Natural killer cell (primary cell): Measurements from ENCODE around the gene EIF2AK3. TPM values are rescaled to one million over a fixed set of nuclear protein-coding genes. Genes with fewer than 3 reads are reported as not detected.
"Not testable (repeated sequence)": the region's sequence is repeated elsewhere in the genome, so short reads cannot be mapped to it uniquely, and the experiment has no call there.

ENCODE experiments used
- ATAC-seq, 3 donors: fragments of 150-1000 bp in 2 of 3; fragments of 200-7000 bp in 1 of 3; cut with Tn5 transposase; 1 replicate in 1 of 3; 2 replicates in 2 of 3; pipeline ENCODE4 v1.10.0; 2021; ENCODE audit warnings: mild to moderate bottlenecking in 2 of 3, moderate library complexity in 2 of 3
- DNase-seq, 2 donors: peaks; one replicate each; pipeline versions ENCODE4 v3.0.0 to v3.0.0-alpha.2; 2013 to 2021; ENCODE audit warnings: mixed read lengths in 1 of 2
- H3K27ac ChIP-seq: one replicate; pipeline ENCODE4 v1.5.1; 2013; ENCODE audit warnings: mild to moderate bottlenecking, low read length
- H3K27me3 ChIP-seq: one replicate; pipeline ENCODE4 v1.6.1; 2013; ENCODE audit warnings: low read length; ENCODE audit not compliant: control insufficient read depth, insufficient read depth
- H3K36me3 ChIP-seq: one replicate; pipeline ENCODE4 v1.6.1; 2013; ENCODE audit warnings: low read length; ENCODE audit not compliant: control insufficient read depth, insufficient read depth
- H3K4me1 ChIP-seq: one replicate; pipeline ENCODE4 v1.6.1; 2013; ENCODE audit warnings: low read length; ENCODE audit not compliant: control insufficient read depth, insufficient read depth
- H3K4me3 ChIP-seq: one replicate; pipeline ENCODE4 v1.5.1; 2013; ENCODE audit warnings: low read length
- H3K9me3 ChIP-seq: one replicate; pipeline ENCODE4 v1.6.1; 2013; ENCODE audit warnings: low read length; ENCODE audit not compliant: control insufficient read depth, insufficient read depth
- H3K27ac Mint-ChIP-seq, 2 donors: one replicate each; pipeline ENCODE4 v1.8.0; 2022; ENCODE audit warnings: mild to moderate bottlenecking in 2 of 2, mixed read lengths in 2 of 2, moderate library complexity in 1 of 2
- H3K27me3 Mint-ChIP-seq, 2 donors: one replicate each; pipeline ENCODE4 v1.8.0; 2022; ENCODE audit warnings: low read depth in 2 of 2, mixed read lengths in 2 of 2
- H3K36me3 Mint-ChIP-seq: one replicate; pipeline ENCODE4 v1.8.0; 2022; ENCODE audit warnings: mixed read lengths
- H3K4me1 Mint-ChIP-seq, 2 donors: one replicate each; pipeline ENCODE4 v1.8.0; 2022; ENCODE audit warnings: mixed read lengths in 2 of 2
- H3K4me3 Mint-ChIP-seq: one replicate; pipeline ENCODE4 v1.8.0; 2022; ENCODE audit warnings: mild to moderate bottlenecking, moderate library complexity, mixed read lengths
- H3K9me3 Mint-ChIP-seq, 2 donors: one replicate each; pipeline ENCODE4 v1.8.0; 2022; ENCODE audit warnings: mixed read lengths in 2 of 2
- WGBS: methylation state at CpG from one replicate; pipeline ENCODE4 v1.1.7; 2013; ENCODE audit warnings: missing lambda C conversion rate; ENCODE audit not compliant: insufficient coverage; 5-methylcytosine and 5-hydroxymethylcytosine counted together
- intact Hi-C: fragments of 100-400 bp; cut with micrococcal nuclease; formaldehyde crosslinking; loops from one replicate; pipeline ENCODE4 v1.14.2; 2022
- total RNA-seq, 4 donors: library from RNA; stranded (reverse); fragments of 120-200 nt in 1 of 4; gene quantifications; one replicate each; pipeline versions ENCODE4 v1.2.3 to v1.2.4, GENCODE V29; 2013 to 2022
- TF ChIP-seq, protein P1 (sequence below): fragments of 200-600 bp; IDR thresholded peaks from one replicate; pipeline ENCODE4 v1.8.0; 2022; ENCODE audit warnings: antibody characterized with exemption

The EIF2AK3 gene
- total RNA-seq, 3 donors from 2014 or later (not counting 1 experiment from before 2014, with no cell fraction given), result 29.9 to 43.7 (median 33.4) TPM

DNA sequence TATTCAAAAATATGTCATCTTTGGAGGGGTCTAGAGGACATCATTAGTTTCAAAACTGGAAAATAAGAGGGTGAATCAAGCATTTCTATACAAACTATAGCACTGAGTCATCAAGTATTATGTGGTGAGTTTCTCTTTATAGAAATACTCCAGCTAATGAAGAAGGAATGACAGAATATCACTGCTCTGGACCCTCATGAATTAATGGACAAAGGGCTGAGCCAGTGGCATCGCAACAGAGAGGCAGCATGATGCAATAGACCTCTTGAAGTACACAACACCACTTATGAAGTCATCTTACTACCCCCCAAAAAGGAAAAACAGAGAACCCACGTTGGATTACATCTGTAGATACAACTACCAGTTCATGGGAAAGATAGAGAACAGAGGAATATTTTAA is 27.4 kb upstream of the EIF2AK3 start:
- Mint-ChIP-seq H3K36me3 (no peaks in the 10 kb centered on the region), H3K27ac (no peak overlapping the region), H3K27me3 (no peaks in the 10 kb centered on the region), H3K4me1 (no peaks in the 10 kb centered on the region), H3K4me3 (no peak overlapping the region), H3K9me3 (no peaks in the 10 kb centered on the region)
- TF ChIP-seq, protein P1, sequence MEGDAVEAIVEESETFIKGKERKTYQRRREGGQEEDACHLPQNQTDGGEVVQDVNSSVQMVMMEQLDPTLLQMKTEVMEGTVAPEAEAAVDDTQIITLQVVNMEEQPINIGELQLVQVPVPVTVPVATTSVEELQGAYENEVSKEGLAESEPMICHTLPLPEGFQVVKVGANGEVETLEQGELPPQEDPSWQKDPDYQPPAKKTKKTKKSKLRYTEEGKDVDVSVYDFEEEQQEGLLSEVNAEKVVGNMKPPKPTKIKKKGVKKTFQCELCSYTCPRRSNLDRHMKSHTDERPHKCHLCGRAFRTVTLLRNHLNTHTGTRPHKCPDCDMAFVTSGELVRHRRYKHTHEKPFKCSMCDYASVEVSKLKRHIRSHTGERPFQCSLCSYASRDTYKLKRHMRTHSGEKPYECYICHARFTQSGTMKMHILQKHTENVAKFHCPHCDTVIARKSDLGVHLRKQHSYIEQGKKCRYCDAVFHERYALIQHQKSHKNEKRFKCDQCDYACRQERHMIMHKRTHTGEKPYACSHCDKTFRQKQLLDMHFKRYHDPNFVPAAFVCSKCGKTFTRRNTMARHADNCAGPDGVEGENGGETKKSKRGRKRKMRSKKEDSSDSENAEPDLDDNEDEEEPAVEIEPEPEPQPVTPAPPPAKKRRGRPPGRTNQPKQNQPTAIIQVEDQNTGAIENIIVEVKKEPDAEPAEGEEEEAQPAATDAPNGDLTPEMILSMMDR, result no peak
- H3K27ac ChIP-seq, result no peak overlapping the region
- H3K36me3 ChIP-seq, result no peaks in the 10 kb centered on the region
- no peak for DNase-seq
- 100% methylated on average over 1 of the region's 2 CpGs for WGBS
- H3K4me1 ChIP-seq, result no peaks in the 10 kb centered on the region
- intact Hi-C loops, result no loop called here
- no peak overlapping the region for H3K4me3 ChIP-seq
- H3K27me3 ChIP-seq, result no peaks in the 10 kb centered on the region
- ATAC-seq, result no peak
- no peaks in the 10 kb centered on the region for H3K9me3 ChIP-seq

DNA sequence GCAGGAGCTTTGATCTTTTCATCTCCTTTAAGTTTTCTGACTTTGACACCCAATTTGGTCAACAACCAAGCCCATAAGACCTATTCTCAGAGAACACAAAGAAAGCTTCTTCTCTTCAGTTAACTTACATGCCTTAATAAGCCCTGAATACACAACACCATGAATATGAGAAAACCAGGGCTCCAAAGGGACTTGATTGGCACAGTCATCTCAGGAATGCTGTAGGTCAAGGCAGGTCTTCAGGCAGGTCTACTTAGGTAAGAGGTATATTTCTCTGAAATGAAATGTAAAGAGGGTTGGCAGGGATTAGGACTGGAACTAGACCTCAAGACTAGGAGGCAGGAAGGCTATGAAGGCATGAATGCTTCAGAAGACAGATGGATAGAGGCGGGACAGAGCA is 24.4 kb upstream of the EIF2AK3 start:
- Mint-ChIP-seq H3K4me3 (no peak overlapping the region), H3K9me3 (no peaks in the 10 kb centered on the region), H3K27ac (no peak overlapping the region), H3K36me3 (no peaks in the 10 kb centered on the region), H3K27me3 (no peaks in the 10 kb centered on the region), H3K4me1 (no peaks in the 10 kb centered on the region)
- Histone ChIP-seq H3K4me1 (no peaks in the 10 kb centered on the region), H3K4me3 (no peak overlapping the region), H3K36me3 (no peaks in the 10 kb centered on the region), H3K27ac (no peak overlapping the region), H3K9me3 (no peaks in the 10 kb centered on the region), H3K27me3 (no peaks in the 10 kb centered on the region)
- intact Hi-C loops, result no loop called here
- WGBS, result 90% methylated on average over 1 of the region's 1 CpG
- DNase-seq, result no peak
- TF ChIP-seq, protein P1, result no peak
- ATAC-seq, result no peak

DNA sequence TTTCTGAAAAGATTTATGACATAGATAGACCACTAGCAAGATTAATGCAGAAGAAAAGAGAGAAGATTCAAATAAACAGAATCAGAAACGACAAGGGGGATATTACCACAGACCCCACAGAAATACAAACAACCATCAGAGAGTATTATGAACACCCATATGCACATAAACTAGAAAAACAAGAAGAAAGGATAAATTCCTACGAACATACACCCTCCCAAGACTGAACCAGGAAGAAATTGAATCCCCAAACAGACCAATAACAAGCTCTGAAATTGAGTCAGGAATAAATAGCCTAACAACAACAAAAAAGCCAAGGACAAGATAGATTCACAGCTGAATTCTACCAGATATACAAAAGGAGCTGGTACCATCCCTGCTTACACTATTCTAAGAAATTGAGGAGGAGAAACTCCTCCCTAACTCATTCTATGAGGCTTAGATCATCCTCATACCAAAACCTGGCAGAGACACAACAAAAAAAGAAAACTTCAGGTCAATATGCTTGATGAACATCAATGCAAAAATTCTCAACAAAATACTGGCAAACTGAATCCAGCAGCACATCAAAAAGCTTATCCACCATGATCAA is 18.1 kb upstream of the EIF2AK3 start:
- ATAC-seq, H3K27me3 Mint-ChIP-seq, H3K9me3 Mint-ChIP-seq, H3K27me3 ChIP-seq, H3K36me3 ChIP-seq, DNase-seq, H3K4me3 Mint-ChIP-seq, H3K4me3 ChIP-seq, intact Hi-C loops, H3K27ac Mint-ChIP-seq, H3K9me3 ChIP-seq, H3K36me3 Mint-ChIP-seq, H3K27ac ChIP-seq: not testable (repeated sequence)
- WGBS, result 46% methylated on average over 2 of the region's 2 CpGs
- peaks cover 10 to 14% of the 10 kb centered on the region in 2 donors for H3K4me1 Mint-ChIP-seq
- H3K4me1 ChIP-seq, result peaks cover 10% of the 10 kb centered on the region

DNA sequence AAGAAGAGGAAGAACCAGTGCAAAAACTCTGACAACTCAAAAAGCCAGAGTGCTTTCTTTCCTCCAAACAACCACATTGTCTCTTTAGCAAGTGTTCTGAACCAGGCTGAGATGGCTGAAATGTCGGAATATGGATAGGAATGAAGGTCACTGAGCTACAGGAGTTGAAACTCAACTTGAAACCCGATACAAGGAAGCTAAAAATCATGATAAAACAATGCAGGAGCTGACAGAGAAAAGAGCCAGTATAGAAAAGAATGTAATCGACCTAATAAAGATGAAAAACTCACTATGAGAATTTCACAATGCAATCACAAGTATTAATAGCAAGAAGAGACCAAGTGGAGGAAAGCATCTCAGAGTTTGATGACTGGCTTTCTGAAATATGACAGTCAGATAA is 15.0 kb upstream of the EIF2AK3 start:
- Histone ChIP-seq H3K27ac (no peak overlapping the region), H3K4me1 (peaks cover 13% of the 10 kb centered on the region), H3K9me3 (peaks cover 7% of the 10 kb centered on the region), H3K27me3 (no peaks in the 10 kb centered on the region), H3K36me3 (no peaks in the 10 kb centered on the region), H3K4me3 (no peak overlapping the region)
- H3K27me3 Mint-ChIP-seq, result no peaks in the 10 kb centered on the region
- peaks cover 7% of the 10 kb centered on the region for H3K36me3 Mint-ChIP-seq
- TF ChIP-seq, protein P1, result no peak
- WGBS, result 84% methylated on average over 2 of the region's 3 CpGs
- no peak overlapping the region for H3K27ac Mint-ChIP-seq
- no peak overlapping the region for H3K4me3 Mint-ChIP-seq
- H3K9me3 Mint-ChIP-seq, result peaks cover 0 to 7% of the 10 kb centered on the region in 2 donors
- H3K4me1 Mint-ChIP-seq, result peaks cover 40 to 43% of the 10 kb centered on the region in 2 donors
- ATAC-seq (no peak), DNase-seq (no peak)
- intact Hi-C loops, result no loop called here
